SH-SY5Y (cell line): ENCODE data around the gene NBEA.
A peak's percentile ranks its signal among the peaks of the same experiment; 100 is the strongest.

Experiments
- GATA2 ChIP-seq: IDR thresholded peaks from 2 replicates; pipeline ENCODE4 v1.6.1; 2011; ENCODE audit warnings: mild to moderate bottlenecking, low read depth, low read length
- GATA3 ChIP-seq: IDR thresholded peaks from 2 replicates; pipeline ENCODE4 v1.6.1; 2011; ENCODE audit warnings: low read depth, mild to moderate bottlenecking, low read length, moderate library complexity

The NBEA gene

GRCh38 chr13:35502456-35502855, 560.4 kb downstream of the NBEA start:
- TF ChIP-seq GATA2 (peak; percentile 44), GATA3 (peak; percentile 54)

GRCh38 chr13:35512271-35512920, 570.3 kb downstream of the NBEA start:
- no peak for TF ChIP-seq GATA2
- no peak for TF ChIP-seq GATA3

- no peak for TF ChIP-seq GATA2
These were observed 572.0 kb downstream of the NBEA start for GRCh38 chr13:35514061-35514477.

GRCh38 chr13:35514801-35515502, 572.9 kb downstream of the NBEA start:
- peak; percentile 25; the same call in 1 of the 2 replicates for TF ChIP-seq GATA2
- no peak for TF ChIP-seq GATA3

GRCh38 chr13:35518337-35518946, 576.4 kb downstream of the NBEA start:
- peak; percentile 53 for TF ChIP-seq GATA2
- TF ChIP-seq GATA3: no peak

GRCh38 chr13:35524171-35524570, 582.1 kb downstream of the NBEA start:
- no peak for TF ChIP-seq GATA3
- TF ChIP-seq GATA2: no peak

GRCh38 chr13:35526577-35526976, 584.5 kb downstream of the NBEA start:
- no peak for TF ChIP-seq GATA2
- no peak for TF ChIP-seq GATA3

- TF ChIP-seq GATA3 (no peak), GATA2 (no peak)
These were observed 585.4 kb downstream of the NBEA start for GRCh38 chr13:35527451-35527850.

- no peak for TF ChIP-seq GATA3
- no peak for TF ChIP-seq GATA2
These were observed 588.1 kb downstream of the NBEA start for GRCh38 chr13:35530147-35530546.

- no peak for TF ChIP-seq GATA2
These were observed 588.5 kb downstream of the NBEA start for GRCh38 chr13:35530581-35530980.

- TF ChIP-seq GATA2: no peak
- no peak for TF ChIP-seq GATA3
These were observed 589.5 kb downstream of the NBEA start for GRCh38 chr13:35531526-35531925.

GRCh38 chr13:35534343-35534742, 592.3 kb downstream of the NBEA start:
- TF ChIP-seq GATA3 (no peak), GATA2 (no peak)

- TF ChIP-seq GATA3 (no peak), GATA2 (no peak)
These were observed 606.7 kb downstream of the NBEA start for GRCh38 chr13:35548790-35549189.

GRCh38 chr13:35549481-35549880, 607.4 kb downstream of the NBEA start:
- TF ChIP-seq GATA2 (no peak), GATA3 (no peak)

- TF ChIP-seq GATA3 (no peak), GATA2 (no peak)
These were observed 610.2 kb downstream of the NBEA start for GRCh38 chr13:35552172-35552844.
